Prostate gland (tissue), 2 donors: ENCODE data around the gene ADAM17.
"Not testable (repeated sequence)": the region's sequence is repeated elsewhere in the genome, so short reads cannot be mapped to it uniquely, and the experiment has no call there.

Experiments
- POLR2A ChIP-seq: fragments of 450-650 bp; IDR thresholded peaks from one replicate; pipeline ENCODE4 v1.6.1; 2016; ENCODE audit warnings: antibody characterized with exemption, mild to moderate bottlenecking
- POLR2AphosphoS5 ChIP-seq: sonication (generic); formaldehyde crosslinking; IDR thresholded peaks from one replicate; pipeline ENCODE4 v1.6.1; 2017; ENCODE audit warnings: antibody characterized with exemption
- TF ChIP-seq, protein P1 (sequence below), 4 experiments: fragments of 200-600 bp in 2 of 4; fragments of 450-650 bp in 2 of 4; sonication (generic) in 2 of 4; IDR thresholded peaks; 1 replicate in 3 of 4; 2 replicates in 1 of 4; pipeline ENCODE4 v1.5.1; 2016 to 2019; ENCODE audit warnings: antibody characterized with exemption in 4 of 4, mild to moderate bottlenecking in 2 of 4, moderate library complexity in 2 of 4

DNA sequence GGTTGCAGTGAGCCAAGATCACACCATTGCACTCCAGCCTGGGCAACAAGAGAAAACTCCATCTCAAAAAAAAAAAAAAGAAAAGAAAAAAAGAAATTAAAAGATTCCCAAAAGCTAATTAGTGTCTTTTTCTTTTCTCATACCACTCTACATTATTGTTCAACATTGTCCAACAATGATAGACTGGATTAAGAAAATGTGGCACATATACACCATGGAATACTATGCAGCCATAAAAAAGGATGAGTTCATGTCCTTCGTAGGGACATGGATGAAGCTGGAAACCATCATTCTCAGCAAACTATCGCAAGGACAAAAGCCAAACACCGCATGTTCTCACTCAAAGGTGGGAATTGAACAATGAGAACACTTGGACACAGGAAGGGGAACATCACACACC is 41.7 kb downstream of the ADAM17 start:
- TF ChIP-seq, protein P1, sequence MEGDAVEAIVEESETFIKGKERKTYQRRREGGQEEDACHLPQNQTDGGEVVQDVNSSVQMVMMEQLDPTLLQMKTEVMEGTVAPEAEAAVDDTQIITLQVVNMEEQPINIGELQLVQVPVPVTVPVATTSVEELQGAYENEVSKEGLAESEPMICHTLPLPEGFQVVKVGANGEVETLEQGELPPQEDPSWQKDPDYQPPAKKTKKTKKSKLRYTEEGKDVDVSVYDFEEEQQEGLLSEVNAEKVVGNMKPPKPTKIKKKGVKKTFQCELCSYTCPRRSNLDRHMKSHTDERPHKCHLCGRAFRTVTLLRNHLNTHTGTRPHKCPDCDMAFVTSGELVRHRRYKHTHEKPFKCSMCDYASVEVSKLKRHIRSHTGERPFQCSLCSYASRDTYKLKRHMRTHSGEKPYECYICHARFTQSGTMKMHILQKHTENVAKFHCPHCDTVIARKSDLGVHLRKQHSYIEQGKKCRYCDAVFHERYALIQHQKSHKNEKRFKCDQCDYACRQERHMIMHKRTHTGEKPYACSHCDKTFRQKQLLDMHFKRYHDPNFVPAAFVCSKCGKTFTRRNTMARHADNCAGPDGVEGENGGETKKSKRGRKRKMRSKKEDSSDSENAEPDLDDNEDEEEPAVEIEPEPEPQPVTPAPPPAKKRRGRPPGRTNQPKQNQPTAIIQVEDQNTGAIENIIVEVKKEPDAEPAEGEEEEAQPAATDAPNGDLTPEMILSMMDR (IDR thresholded peaks at IDR 0.05), result not testable (repeated sequence)
- not testable (repeated sequence) for TF ChIP-seq POLR2AphosphoS5, POLR2A
